Mesodermal cell (in vitro differentiated cells): Measurements from ENCODE around the gene DHRS4.
"Not testable (repeated sequence)": the region's sequence is repeated elsewhere in the genome, so short reads cannot be mapped to it uniquely, and the experiment has no call there.

Source experiments
- H3K27ac ChIP-seq: 2 replicates; pipeline ENCODE4 v1.7.0; 2013; ENCODE audit warnings: mild to moderate bottlenecking, low read depth, low read length, moderate library complexity; ENCODE audit not compliant: severe bottlenecking
- H3K36me3 ChIP-seq: 2 replicates; pipeline ENCODE4 v1.7.1; 2013; ENCODE audit warnings: mild to moderate bottlenecking, low read length, moderate library complexity; ENCODE audit not compliant: control insufficient read depth, insufficient read depth
- H3K4me1 ChIP-seq: one replicate; pipeline ENCODE4 v1.7.1; 2013; ENCODE audit warnings: mild to moderate bottlenecking, low read length; ENCODE audit not compliant: insufficient read depth, control insufficient read depth, poor library complexity, severe bottlenecking
- H3K4me3 ChIP-seq: 2 replicates; pipeline ENCODE4 v1.7.0; 2013; ENCODE audit warnings: low read length, control low read depth, mild to moderate bottlenecking; ENCODE audit not compliant: insufficient read depth, poor library complexity, severe bottlenecking; ENCODE audit errors: extremely low read depth
- H3K9me3 ChIP-seq: 2 replicates; pipeline ENCODE4 v1.7.1; 2013; ENCODE audit warnings: mild to moderate bottlenecking, low read length, moderate library complexity; ENCODE audit not compliant: control insufficient read depth
- WGBS, 2 experiments: methylation state at CpG; one replicate each; pipeline ENCODE4 v1.1.5; 2013; ENCODE audit warnings: missing lambda C conversion rate in 2 of 2; ENCODE audit not compliant: insufficient coverage in 2 of 2; 5-methylcytosine and 5-hydroxymethylcytosine counted together

The DHRS4 gene

GRCh38 chr14:23984891-23985602, 31.5 kb downstream of the DHRS4 start:
- Histone ChIP-seq H3K9me3 (no peaks in the 10 kb centered on the region), H3K4me3 (no peak overlapping the region), H3K27ac (no peak overlapping the region), H3K4me1 (no peaks in the 10 kb centered on the region), H3K36me3 (no peaks in the 10 kb centered on the region)
- 91 to 93% methylated on average over 4 of the region's 4 CpGs for WGBS, 2 experiments

- not testable (repeated sequence) for H3K9me3 ChIP-seq, H3K4me3 ChIP-seq, H3K36me3 ChIP-seq, H3K27ac ChIP-seq, H3K4me1 ChIP-seq
- WGBS, 2 experiments, result 98 to 100% methylated on average over 4 of the region's 6 CpGs
Observed at GRCh38 chr14:23988223-23988606, 34.6 kb downstream of the DHRS4 start.

DNA sequence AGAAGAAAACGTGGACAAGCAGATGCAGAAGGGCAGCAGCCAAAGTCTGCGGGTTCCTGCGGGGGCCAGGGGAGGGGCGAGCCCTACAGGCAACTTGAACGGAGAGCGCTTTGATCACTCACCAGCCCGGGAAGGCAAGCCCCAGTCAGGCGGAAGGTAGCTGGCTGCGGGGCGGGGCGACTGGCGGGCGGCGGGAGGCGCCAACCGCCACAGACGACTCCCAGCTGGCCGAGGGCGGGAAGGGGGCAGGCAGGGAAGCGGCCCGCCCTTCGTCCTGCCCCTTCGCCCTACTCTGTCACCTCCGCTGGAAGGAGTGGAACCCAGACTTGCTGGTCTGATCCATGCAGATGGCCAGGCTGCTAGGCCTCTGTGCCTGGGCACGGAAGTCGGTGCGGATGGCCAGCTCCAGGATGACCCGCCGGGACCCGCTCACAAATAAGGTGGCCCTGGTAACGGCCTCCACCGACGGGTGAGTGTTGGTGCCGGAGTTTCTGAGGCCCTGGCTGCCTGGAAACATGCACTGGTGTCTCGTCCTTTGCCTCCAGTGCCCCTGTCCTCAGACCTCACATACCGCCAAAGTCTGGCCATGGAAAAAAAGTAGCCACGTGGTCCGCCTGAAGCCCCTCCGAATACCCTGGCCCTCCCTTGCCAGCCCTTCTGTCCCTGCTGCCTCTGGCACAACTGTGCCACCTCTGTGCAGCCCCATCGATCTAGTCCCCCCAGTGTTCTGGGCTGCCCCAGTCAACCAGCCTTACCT, 35.2 kb downstream of the DHRS4 start, which contains the start of gene DHRS4L2:
Gene DHRS4L2 (plus strand): TSS at position 323 of the 757 bp plus-strand sequence. CDS start 19 bp downstream, at position 342.
- H3K27ac ChIP-seq, H3K36me3 ChIP-seq, H3K4me1 ChIP-seq, H3K4me3 ChIP-seq, H3K9me3 ChIP-seq: not testable (repeated sequence)
- WGBS, 2 experiments, result 25 to 31% methylated on average over 32 to 38 of the region's 40 CpGs

GRCh38 chr14:23989734-23990445, 36.3 kb downstream of the DHRS4 start:
- H3K27ac ChIP-seq, H3K9me3 ChIP-seq, H3K4me3 ChIP-seq, H3K36me3 ChIP-seq, H3K4me1 ChIP-seq: not testable (repeated sequence)
- WGBS, 2 experiments, result 93 to 97% methylated on average over 7 to 13 of the region's 21 CpGs

DNA sequence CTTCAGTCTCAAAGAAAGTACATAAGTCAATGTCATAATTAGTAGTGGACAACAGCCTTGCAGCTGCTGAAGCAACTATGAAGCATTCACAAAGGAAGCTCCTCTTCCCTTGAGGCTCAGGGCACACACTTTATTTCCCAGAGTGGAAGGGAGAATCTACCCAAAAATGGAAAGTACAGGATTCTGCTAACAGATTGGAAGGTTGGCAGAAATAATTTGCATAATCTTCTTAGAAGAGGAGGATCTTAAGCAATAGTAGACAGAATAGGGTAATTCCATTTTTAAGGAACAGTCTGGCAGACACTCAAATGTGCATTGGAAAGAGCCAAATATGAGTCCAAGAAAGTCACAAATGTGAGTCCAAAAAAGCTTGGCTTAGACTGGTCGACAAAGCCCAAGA, 37.4 kb downstream of the DHRS4 start:
- not testable (repeated sequence) for H3K9me3 ChIP-seq, H3K4me3 ChIP-seq, H3K27ac ChIP-seq, H3K36me3 ChIP-seq, H3K4me1 ChIP-seq
- WGBS, 2 experiments, result 100% methylated on average over 1 of the region's 1 CpG

DNA sequence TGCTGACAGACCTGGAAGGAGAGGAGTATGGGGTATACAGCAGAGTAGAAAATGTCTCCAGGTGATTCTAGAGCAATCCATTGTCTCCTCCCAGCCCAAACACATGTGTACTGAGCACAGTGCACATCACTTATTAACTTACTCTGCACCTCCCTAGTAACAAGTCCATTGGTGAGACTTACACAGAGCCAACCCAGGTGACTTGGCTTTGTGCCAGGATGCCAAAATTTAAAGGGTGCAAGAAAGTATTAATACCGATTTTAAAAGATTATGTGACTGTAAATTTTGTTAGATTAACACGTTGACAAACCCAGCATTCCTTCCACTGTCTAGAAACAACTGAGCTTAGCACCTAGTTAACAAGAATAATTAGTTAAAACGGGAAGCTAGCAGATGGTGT, 39.5 kb downstream of the DHRS4 start:
- WGBS, 2 experiments, result no CpG with 5 or more reads among the region's 3 CpGs
- H3K9me3 ChIP-seq, H3K36me3 ChIP-seq, H3K4me3 ChIP-seq, H3K4me1 ChIP-seq, H3K27ac ChIP-seq: not testable (repeated sequence)

DNA sequence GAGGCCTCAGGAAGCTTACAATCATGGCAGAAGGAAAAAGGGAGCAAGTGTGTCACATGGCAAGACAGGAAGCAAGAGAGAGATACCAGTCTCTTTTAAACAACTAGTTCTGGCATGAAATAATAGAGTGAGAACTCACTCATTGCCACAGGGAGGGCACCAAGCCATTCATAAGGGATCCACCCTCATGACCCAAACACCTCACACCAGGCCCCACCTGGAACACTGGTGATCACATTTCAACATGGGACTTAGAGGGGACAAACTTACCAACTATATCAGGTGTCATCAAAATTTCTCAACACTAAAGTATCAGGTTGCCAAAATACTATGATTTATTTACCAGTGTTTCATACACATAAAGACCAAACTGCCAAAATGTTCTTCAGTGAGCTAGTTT, 42.4 kb downstream of the DHRS4 start:
- H3K36me3 ChIP-seq, H3K4me3 ChIP-seq, H3K4me1 ChIP-seq, H3K9me3 ChIP-seq, H3K27ac ChIP-seq: not testable (repeated sequence)

GRCh38 chr14:23996825-23997224, 43.3 kb downstream of the DHRS4 start:
- H3K9me3 ChIP-seq, H3K4me1 ChIP-seq, H3K4me3 ChIP-seq, H3K36me3 ChIP-seq, H3K27ac ChIP-seq: not testable (repeated sequence)
- WGBS, 2 experiments, result no CpG with 5 or more reads among the region's 2 CpGs

DNA sequence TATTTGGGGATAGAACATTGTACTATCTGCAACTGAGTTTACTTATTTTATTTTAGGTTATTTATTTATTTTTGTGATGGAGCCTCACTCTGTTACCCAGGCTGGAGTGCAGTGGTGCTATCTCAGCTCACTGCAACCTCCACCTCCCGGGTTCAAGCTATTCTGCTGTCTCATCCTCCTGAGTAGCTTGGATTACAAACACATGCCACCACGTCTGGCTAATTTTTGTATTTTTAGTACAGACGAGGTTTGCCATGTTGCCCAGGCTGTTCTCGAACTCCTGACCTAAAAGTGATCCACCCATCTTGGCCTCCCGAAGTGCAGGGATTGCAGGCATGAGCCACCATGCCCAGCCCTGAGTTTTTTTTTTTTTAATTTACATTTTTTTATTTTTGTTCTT, 46.1 kb downstream of the DHRS4 start:
- WGBS, 2 experiments, result no CpG with 5 or more reads among the region's 5 CpGs
- H3K4me1 ChIP-seq, H3K4me3 ChIP-seq, H3K36me3 ChIP-seq, H3K27ac ChIP-seq, H3K9me3 ChIP-seq: not testable (repeated sequence)

GRCh38 chr14:24001078-24001477, 47.5 kb downstream of the DHRS4 start:
- not testable (repeated sequence) for H3K36me3 ChIP-seq, H3K9me3 ChIP-seq, H3K4me3 ChIP-seq

GRCh38 chr14:24001679-24002078, 48.1 kb downstream of the DHRS4 start:
- not testable (repeated sequence) for H3K36me3 ChIP-seq, H3K27ac ChIP-seq, H3K4me3 ChIP-seq, H3K9me3 ChIP-seq, H3K4me1 ChIP-seq
- WGBS, 2 experiments, result no CpG with 5 or more reads among the region's 2 CpGs

More at GRCh38 chr14:24001078-24001477, 47.5 kb downstream of the DHRS4 start:
- not testable (repeated sequence) for H3K4me1 ChIP-seq, H3K27ac ChIP-seq
